ENCODE results near the gene SHROOM3.
"Not testable (repeated sequence)": the region's sequence is repeated elsewhere in the genome, so short reads cannot be mapped to it uniquely, and the experiment has no call there.

SHROOM3 gene

DNA sequence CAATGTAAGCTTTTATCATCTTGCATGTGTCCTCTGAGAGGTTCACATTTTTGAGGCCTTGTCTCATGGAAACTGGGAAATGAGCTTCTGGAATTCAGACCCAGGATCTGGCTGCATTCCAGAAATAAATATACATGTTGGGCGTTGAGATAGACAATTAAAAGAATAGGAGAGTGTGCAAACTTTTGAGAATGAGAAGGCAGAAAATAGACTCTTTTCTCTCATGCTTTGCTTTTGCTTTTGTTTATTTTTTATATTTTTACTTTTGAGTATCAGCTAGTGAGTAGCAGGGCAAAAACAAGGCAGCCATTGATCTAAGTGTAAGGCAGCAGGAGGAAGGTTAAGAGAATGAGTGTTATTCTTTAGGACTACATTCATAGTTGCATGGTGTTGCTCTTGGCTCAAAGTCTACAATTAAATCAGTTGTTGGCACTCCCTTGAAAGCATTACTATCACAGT, 12.4 kb downstream of the SHROOM3 start:
- no peak for DNase-seq

DNA sequence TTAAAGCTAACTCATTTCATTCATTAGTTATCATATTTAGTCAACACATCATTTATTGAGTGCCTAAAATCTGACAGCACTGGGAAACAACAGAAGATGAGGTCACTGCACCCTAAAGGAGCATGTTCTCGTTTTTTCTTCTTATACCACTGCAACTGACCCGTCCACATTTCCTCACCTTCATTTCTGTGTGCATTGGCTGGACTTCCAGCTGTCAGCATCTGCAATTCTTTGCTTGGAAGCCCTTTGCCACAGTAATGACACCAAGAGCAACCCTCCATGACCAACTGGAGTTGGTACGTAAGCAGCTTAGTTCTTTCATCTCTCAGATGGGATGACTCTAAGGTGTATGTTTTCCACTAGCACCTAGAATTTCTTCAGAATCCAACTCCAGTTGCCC, 13.2 kb downstream of the SHROOM3 start:
- no peak for DNase-seq

DNA sequence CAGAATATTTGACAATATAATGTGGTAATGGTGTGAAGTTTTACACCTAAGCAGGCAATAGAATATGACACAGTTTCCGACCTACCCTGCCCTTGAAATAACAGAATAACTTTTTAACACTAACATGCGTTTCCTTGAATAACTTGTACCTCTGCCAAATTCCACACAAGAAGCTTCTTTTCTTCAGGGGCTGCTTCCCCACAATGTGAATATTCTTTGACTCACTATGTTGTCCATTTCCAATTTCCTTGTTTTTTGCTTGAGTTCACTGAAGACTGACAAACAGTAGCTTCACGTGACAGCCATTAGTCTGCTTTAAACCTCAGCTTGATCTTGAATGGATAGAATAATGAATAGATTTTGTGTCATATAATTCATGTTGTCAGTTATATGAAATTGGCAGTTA, 14.3 kb downstream of the SHROOM3 start:
- DNase-seq, result no peak

DNA sequence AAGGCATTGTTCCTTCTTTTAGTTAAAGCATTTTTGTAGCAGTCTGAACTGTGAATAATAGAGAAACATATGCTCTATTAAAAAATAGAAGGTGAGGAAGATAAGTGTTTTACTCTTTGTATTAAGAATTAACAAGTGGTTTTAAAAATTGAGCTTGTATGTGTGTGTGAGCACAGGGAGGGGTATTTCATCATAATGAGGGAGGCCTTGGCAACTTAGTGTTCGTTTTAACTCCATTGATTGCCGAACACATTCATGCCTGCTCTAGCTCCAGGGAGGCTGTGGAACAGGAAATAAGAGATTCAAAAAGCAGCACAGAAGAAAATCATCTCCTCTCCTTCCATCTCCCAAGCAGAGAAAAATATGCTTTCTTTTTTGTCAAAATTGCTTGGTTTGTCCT, 14.8 kb downstream of the SHROOM3 start:
- no peak for DNase-seq

DNA sequence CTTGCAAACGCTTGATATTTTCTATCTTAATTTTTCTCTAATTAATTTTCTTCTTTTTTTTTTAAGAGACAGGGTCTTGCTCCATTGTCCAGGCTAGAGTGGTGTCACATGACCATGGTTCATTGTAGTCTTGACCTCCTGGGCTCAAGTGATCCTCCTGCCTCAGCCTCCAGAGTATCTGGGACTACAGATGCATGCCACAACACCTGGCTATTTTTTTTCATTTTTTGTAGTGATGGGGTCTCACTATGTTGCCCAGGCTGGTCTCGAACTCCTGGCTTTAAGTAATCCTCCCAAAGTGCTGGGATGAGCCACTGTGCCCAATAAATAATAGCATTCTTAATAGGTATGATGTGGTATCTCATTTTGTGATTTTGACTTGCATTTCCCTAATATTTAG, 18.2 kb downstream of the SHROOM3 start:
- DNase-seq, result no peak

DNA sequence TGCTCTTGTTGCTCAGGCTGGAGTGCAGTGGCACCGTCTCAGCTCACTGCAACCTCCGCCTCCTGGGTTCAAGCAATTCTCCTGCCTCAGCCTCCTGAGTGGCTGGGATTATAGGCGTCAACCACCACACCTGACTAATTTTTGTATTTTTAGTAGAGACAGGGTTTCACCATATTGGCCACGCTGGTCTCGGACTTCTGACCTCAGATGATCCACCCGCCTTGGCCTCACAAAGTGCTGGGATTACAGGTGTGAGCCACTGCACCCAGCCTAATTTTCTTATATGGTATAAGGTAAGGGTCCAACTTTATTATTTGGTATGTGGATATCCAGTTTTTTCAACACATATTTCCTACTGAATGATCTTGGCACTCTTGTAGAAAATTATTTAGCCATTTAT, 19.0 kb downstream of the SHROOM3 start:
- DNase-seq, result not testable (repeated sequence)

DNA sequence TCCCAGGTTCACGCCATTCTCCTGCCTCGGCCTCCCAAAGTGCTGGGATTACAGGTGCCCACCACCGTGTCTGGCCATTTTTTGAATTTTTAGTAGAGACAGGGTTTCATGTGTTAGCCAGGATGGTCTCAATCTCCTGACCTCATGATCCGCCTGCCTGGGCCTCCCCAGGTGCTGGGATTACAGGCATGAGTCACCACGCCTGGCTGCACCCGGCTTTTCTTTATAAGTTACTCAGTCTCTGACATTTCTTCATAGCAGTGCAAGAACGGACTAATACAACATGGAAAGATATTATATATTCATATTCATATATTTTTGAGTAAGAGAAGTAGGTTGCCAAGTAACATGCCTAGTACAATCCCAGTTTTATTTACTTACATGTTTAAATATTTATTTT, 22.9 kb downstream of the SHROOM3 start:
- DNase-seq, result no peak

DNA sequence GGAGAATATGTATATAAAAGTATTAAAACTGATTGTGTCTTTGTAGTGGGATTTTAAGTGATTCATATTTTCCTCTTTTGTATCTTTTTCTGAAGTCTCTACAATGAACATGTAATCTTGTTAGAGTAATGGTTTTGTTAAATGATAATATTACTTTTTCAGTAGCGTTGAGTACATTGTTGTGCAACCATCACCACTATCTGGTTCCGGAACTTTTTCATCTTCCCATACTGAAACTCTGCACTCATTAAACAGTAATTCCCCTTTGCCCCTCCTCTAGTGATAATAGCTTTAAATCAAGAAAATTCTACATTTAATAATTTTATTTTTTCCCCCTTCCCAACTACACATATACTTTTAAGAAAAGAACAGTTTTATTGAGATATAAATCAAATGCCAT, 23.3 kb downstream of the SHROOM3 start:
- no peak for DNase-seq

DNA sequence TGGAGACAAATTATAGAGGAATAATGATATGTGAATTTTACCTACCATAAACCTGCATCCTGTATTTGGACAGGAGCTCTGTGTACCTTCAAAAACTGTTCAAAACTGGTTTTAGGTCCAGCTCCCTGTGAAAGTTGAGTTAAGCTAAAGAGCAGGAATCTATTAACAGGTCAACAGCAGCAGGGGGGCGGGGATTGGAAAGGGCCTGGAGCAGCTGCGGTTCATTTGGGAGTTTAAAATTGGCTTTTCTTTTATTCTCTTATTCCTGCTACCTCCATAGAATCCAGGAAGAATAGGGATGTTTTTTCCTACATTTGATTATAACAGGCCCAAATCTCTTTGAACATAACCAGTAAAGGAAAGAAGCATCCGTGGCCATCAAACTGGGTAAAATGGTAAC, 23.8 kb downstream of the SHROOM3 start:
- DNase-seq, result no peak

DNA sequence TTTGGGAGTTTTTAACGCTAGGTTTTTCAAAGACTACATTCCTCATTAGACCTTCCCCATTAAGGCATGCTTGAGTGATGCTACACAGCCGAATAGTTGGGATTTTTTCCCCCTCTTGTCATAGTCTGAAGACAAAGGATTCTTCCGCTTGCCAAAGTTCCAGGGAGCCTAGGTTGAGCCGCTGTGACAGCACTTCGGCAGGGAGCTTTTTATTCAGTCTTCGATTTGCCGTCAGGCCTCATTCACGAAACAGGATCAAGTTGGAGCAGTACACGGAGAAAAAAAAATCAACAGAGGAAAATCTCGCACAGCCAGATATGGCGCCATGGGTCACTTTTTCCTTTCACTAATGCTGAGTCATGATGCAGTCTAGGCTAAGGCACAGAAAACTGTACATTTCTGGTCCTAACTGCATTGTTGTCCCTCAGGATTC, 24.3 kb downstream of the SHROOM3 start:
- no peak for DNase-seq

DNA sequence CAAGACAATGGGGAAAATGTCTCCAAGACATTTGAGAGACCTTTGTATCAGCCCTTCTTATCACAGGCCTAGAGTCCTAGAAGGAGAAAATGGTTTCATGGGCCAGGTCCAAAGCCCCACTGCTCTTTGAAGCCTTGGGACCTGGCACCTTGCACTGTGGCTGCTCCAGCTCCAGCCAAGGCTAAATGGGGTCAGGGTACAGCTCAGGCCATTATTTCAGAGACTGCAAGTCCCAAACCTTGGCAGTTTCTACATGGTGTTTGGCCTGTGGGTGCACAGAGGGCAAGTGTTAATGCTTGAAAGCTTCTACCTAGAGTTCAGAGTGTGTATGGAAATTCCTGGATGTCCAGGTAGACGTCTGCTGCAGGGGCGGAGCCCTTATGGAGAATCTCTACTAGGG, 28.5 kb downstream of the SHROOM3 start:
- no peak for DNase-seq

DNA sequence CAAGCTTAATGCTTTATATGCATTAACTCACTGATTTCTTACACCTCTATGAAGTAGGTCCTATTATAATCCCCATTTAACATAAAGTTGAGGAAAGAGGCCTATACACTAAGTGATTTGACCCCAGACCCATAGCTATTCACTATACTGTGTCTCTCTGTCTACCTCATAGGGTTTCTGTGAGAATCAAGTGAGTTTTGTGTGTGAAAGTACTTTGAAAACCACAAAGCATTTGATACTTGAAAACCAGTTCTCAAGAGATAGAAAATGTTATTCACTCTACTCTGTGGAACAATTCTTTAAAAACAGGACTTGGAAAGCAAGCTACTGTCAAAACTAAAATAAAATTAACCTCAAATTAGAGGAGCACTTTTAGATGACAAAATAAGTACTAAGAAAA, 35.0 kb downstream of the SHROOM3 start:
- DNase-seq, result no peak

DNA sequence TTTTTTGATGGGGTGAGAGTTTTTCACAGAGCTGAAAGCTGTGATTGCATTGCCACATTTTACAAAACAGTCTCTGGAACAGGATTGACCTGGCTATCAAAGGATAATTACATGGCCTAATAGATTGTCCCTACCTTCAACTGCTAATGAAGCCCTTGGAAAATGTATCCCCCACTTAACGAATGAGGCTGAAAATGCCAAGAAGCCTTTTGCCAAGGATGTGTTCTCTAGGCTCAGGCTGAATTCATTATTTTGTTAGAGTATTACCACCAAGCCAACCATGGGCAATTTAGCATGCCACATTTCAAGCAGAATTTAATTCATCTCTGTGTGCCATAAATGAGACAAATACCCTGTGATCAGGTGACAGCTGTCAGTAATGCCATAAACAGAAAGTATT, 35.5 kb downstream of the SHROOM3 start:
- no peak for DNase-seq

DNA sequence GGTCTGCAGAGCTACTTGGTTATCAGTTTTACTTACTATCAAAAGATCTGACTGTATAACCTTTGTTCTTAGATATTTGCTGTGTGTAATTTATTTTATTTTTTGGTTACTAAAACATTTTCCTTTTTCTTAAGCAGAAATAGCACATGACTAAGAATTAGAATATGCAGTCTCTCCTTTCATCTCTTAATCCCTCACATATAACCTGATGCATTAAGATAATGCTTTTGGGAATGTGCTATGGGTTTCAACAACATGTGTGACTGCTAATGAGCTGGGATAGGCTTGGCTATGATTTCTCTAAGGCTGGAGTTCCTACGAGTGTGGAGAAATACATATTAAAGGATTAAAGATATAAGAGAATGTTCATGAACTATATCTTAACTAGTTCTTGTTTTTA, 41.5 kb downstream of the SHROOM3 start:
- no peak for DNase-seq

DNA sequence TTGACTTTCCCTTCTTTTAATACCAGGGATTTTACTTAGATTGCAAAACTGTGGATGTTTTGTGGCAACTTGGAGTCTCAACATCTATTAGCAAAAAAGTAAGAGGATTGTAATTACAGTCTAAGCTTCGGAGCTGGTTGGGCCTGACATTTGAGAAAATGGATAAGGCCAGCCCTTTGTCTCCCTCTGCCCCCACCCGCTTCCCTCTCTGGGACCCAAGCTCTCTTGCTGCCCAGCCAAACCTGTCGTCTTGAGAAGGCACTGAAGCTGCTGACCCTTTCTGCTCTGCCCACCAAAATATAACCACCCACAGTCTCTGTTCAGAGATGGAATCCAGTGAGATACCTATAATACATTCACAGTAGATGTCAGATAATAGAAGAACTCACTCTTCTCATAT, 49.6 kb downstream of the SHROOM3 start:
- no peak for DNase-seq

DNA sequence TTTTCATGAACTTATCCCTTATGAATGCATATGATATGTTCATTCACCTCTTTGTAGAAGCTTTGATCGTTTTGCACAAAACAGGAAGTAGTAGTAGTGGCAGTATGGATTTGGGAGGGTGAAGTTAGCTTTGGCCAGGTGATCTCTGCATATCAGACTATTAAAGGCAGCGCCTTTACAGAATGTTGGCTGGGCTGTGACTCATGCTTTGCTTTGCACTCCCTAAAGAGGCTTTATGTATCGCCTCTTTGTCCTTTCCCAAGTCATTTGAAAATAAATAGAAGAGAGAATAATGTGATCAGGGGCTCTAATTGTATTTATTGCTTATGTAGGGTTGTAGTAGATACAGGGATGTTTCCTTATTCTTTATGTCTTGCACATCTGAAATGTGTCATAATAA, 50.4 kb downstream of the SHROOM3 start:
- peak; percentile 5 for DNase-seq

DNA sequence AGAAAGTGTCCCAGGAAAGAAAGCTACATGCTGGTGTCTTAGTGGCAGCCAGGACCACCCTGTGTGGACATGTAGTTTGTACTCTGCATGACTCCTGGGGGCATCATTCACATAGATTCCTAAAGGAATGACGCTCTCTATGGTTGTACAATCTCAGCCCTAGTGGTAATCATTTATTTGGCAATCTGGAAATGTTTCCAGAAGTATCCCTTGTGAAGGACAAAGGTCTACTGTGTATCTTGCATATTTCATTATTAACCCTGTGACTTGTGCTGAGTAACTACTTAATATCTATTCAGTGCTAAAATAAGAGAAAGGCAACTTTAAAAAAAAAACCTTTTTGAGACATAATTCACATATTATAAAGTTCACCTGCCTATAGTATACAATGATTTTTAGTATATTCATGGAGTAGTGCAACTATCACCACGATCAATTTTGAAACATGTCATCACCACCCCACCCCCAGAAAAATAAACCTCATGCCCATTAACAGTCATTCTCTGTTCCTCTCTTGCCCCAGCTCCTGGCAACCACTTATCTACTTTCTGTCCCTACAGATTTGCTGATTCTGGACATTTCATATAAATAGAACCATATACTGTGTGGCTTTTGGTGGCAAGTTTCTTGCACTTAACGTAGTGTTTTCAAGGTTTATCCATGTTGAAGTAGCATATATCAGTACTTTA, 51.7 kb downstream of the SHROOM3 start:
- no peak for DNase-seq

DNA sequence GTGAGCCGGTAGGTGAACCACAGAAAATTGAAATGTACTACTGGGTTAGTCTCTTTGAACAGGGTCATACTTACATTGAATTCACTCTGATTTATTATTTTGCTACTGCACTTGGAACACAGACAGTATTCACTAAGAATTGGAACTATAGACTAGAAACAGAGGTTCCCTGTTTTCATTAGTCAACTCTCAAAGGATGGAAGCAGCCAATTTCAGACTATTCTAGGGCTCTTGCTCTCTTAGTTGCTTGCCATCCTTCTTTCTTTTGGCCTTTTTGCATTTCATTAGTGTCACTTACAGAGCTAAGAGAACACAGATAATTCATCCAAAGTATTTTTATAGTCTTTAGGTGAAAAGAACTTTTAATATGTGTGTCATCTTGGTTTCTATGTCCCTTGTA, 52.6 kb downstream of the SHROOM3 start:
- DNase-seq, result no peak

DNA sequence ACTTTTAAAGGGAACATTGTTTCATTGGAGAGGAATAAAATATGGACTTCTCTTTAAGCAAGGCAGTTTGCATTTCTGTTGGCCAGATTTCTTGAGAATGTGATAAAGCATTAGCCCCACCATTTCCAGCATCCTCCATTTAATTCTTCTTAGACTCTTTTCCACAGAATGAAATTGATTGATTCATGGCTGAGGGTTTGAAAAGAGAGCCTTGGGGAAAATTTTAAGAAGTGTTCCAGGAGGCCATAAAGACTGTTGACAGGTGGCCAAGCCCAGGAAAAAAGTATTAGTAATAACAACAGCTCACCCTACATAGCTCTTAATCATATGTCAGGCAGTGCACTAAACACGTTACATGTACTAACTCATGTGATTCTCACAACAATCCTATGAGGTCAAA, 53.4 kb downstream of the SHROOM3 start:
- DNase-seq, result no peak

DNA sequence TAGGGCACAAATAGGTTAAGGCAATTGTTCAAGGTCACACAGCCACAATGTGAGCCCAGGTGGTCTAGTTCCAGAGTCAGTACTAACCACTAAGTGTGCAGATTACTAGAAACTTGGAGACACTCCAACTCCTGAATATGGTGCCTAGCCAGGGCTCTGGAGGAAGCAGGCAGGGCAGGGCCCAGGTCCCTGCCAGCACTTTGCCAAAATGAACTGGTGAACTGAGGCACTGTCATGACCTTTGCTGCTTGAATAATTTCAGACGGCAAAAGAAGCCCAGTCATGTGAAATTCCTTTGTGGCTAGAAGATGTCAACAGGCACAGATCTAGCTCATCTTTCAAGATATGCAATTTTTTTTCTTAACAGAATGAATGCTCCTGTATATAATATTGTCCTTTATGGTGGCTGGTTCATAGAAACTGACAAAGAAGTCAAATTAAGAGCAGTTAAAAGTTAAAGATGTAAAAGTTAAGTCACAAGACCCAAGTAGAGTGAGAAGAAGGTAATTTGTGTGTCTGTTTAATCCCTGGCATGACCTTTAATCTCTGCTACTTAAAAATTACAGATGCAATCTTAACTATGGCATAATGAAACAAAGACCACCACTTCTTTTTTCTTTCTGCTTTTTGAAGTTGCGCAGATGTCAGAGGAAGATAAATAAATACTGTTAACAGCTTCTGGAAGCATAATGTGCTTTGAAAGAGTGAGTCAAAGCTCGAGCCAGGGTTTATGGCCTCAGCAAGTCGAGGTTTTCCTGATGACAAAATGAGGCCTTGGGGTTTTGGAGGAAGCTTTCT, 54.1 kb downstream of the SHROOM3 start:
- no peak for DNase-seq

DNA sequence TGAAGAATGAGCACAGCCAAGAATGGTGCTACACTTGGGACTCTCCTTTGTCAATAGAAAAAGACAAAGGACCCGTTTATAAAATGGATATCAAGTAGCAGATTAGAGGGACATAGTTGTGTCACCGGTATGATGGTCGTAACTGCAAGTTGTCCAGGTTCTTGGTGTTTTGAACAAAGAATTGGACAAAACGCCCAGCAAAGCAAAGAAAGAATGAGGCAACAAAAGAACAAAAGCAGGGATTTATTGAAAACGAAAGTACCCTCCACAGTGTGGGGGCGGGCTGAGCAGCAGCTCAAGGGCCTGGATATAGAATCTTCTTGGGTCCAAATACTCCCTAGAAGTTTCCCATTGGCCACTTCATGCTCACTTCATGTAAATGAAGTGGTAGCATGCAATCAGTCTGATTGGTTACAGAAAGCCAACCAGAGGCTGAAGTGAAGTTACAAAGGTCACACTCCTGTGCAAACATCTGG, 54.7 kb downstream of the SHROOM3 start:
- DNase-seq, result no peak

DNA sequence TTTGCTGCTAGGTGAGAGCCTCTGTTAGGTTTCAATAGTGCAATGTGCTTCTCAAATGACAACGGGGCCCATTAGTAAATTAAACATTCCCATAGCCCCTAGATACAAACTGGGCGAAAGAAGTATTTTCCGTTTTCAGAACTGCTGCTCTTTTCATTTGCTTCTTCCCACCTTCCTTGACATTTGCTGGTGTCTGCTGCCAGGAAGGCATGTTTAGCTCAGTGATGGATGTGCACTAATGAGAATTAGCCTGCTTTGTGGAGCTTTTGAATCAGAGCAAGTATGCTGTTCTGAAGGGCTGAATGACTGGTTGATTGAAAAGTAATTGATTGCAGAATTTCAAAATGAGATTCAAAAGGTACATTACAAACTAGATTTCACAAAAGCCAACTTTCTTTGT, 57.0 kb downstream of the SHROOM3 start:
- DNase-seq, result no peak

DNA sequence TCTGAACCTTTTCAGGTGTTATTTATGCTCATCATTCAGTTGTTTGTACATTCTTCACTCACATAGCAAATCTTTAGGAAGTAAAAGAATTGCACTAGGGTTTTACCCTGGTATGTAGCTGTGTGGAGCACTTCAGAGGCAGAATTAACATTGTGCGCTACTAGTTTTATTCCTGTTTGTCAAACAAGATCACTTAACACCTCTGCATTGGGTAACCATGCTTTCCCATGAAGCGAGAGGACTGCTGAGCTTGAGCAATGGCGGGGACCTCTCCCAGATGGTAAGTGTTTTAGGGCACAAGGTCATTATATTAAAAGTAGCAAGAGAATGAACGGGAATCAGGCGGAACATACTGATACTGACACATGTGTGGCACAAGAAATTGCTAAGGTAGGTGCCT, 59.2 kb downstream of the SHROOM3 start:
- DNase-seq, result no peak

DNA sequence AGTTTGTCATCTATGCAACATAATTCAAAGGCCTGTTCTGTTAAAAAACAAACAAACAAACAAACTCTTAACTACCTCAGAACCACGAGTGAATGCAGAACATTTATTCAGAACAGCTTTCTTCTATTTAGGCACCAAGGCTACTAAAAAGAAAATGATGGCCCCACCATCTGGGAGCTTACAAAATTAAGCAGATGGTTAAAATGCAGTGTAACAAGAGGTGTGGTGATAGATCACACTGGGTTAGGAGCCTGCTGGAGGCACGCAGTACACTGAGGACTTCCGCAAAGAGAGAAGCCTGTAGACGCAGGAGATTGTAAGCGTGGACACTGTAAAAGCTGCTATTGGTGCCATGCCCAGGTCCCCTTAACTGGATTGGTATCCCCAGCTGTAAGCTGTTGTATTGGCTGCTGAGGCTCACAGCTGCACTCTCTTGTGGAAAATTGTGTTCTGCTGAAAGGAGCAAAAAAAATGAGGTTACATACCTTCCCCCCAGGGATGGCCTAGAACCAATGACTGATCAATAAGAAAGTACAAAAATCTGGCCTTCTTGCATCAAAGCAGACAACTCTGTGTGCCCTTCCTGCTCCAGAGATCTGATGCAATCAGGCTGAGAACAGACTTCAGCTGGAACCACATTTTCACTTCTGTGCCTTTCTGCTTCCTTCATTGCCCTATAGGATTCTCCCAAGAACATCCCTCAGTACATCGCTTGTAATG, 60.0 kb downstream of the SHROOM3 start:
- DNase-seq, result no peak

Measured in NCI-H1092 treated with DMSO at 0.1 percent for 48 hours (cell line).